GM23338 (cell line): ENCODE results near the gene RICTOR. TPM values are rescaled to one million over a fixed set of nuclear protein-coding genes. Genes with fewer than 3 reads are reported as not detected.

Source experiments
- ATAC-seq: fragments of 200-7000 bp; cut with Tn5 transposase; 3 replicates; pipeline ENCODE4 v1.9.1; 2020
- DNase-seq: peaks from one replicate; pipeline ENCODE4 v3.0.0-alpha.2; 2015; ENCODE audit warnings: low spot score
- H2AFZ ChIP-seq: fragments of 200-600 bp; sonication (generic); 2 replicates; pipeline ENCODE4 v1.8.0; 2016; ENCODE audit warnings: antibody characterized with exemption, mild to moderate bottlenecking, moderate library complexity
- H3F3A ChIP-seq: fragments of 200-600 bp; sonication (generic); replicated peaks from 2 replicates; pipeline ENCODE4 v1.8.0; 2017; ENCODE audit warnings: antibody characterized with exemption, mixed run types, low read depth
- H3K27ac ChIP-seq: fragments of 200-600 bp; sonication (generic); 2 replicates; pipeline ENCODE4 v1.6.1; 2016; ENCODE audit warnings: low read depth
- H3K27me3 ChIP-seq: fragments of 200-600 bp; sonication (generic); 2 replicates; pipeline ENCODE4 v1.8.0; 2016; ENCODE audit warnings: mild to moderate bottlenecking, mixed run types, moderate library complexity; ENCODE audit not compliant: insufficient read depth
- H3K36me3 ChIP-seq: fragments of 200-600 bp; sonication (generic); 2 replicates; pipeline ENCODE4 v1.8.0; 2016; ENCODE audit warnings: mild to moderate bottlenecking; ENCODE audit not compliant: insufficient read depth
- H3K4me1 ChIP-seq: fragments of 200-600 bp; sonication (generic); 2 replicates; pipeline ENCODE4 v1.8.0; 2016; ENCODE audit warnings: mild to moderate bottlenecking, moderate library complexity; ENCODE audit not compliant: insufficient read depth
- H3K4me2 ChIP-seq: fragments of 200-600 bp; sonication (generic); 2 replicates; pipeline ENCODE4 v1.7.1; 2017; ENCODE audit warnings: mixed run types
- H3K4me3 ChIP-seq: fragments of 200-600 bp; sonication (generic); 2 replicates; pipeline ENCODE4 v1.6.1; 2016; ENCODE audit warnings: mixed run types
- H3K79me2 ChIP-seq: fragments of 200-600 bp; sonication (generic); replicated peaks from 2 replicates; pipeline ENCODE4 v1.8.0; 2017; ENCODE audit warnings: mild to moderate bottlenecking; ENCODE audit not compliant: insufficient read depth
- H3K9me2 ChIP-seq: fragments of 200-600 bp; sonication (generic); 2 replicates; pipeline ENCODE4 v1.8.0; 2017; ENCODE audit not compliant: insufficient read depth
- H4K20me1 ChIP-seq: fragments of 200-600 bp; sonication (generic); replicated peaks from 2 replicates; pipeline ENCODE4 v1.8.0; 2017; ENCODE audit warnings: mild to moderate bottlenecking; ENCODE audit not compliant: insufficient read depth
- H3K27ac Mint-ChIP-seq: 2 replicates; pipeline ENCODE4 v1.8.0; 2020; ENCODE audit warnings: inconsistent platforms, mild to moderate bottlenecking, moderate library complexity, mixed read lengths
- H3K27me3 Mint-ChIP-seq: 3 replicates; pipeline ENCODE4 v1.8.0; 2022; ENCODE audit warnings: low read depth, mild to moderate bottlenecking, moderate library complexity, mixed read lengths, inconsistent platforms; ENCODE audit not compliant: insufficient read depth, poor library complexity
- H3K36me3 Mint-ChIP-seq: 3 replicates; pipeline ENCODE4 v1.8.0; 2021; ENCODE audit warnings: low read depth, mild to moderate bottlenecking, inconsistent platforms, moderate library complexity, mixed read lengths
- H3K4me1 Mint-ChIP-seq: 3 replicates; pipeline ENCODE4 v1.8.0; 2020; ENCODE audit warnings: mild to moderate bottlenecking, inconsistent platforms, mixed read lengths
- H3K4me3 Mint-ChIP-seq: 3 replicates; pipeline ENCODE4 v1.8.0; 2021; ENCODE audit warnings: moderate library complexity, mild to moderate bottlenecking, inconsistent platforms, mixed read lengths
- H3K9me3 Mint-ChIP-seq: 3 replicates; pipeline ENCODE4 v1.8.0; 2020; ENCODE audit warnings: moderate library complexity, mild to moderate bottlenecking, inconsistent platforms, mixed read lengths
- CREB1 ChIP-seq: fragments of 250-450 bp; sonication (Bioruptor Pico); IDR thresholded peaks from 2 replicates; pipeline ENCODE4 v1.5.0; 2020; ENCODE audit warnings: low read depth, mild to moderate bottlenecking, moderate library complexity
- CTCF ChIP-seq, 2 experiments: fragments of 200-600 bp in 1 of 2; sonication (generic) in 1 of 2; conservative IDR thresholded peaks; 2 replicates each; pipeline versions ENCODE4 v1.5.1 to v1.6.1; 2016 to 2017; ENCODE audit warnings: antibody characterized with exemption in 2 of 2, low read depth in 2 of 2, mild to moderate bottlenecking in 2 of 2, moderate library complexity in 1 of 2
- ETS1 ChIP-seq: IDR thresholded peaks from 2 replicates; pipeline ENCODE4 v1.6.1; 2016; ENCODE audit warnings: antibody characterized with exemption
- EZH2phosphoT487 ChIP-seq: fragments of 200-600 bp; sonication (generic); IDR thresholded peaks from one replicate; pipeline ENCODE4 v1.8.1; 2018; ENCODE audit warnings: antibody characterized with exemption; ENCODE audit not compliant: unreplicated experiment
- JUNB ChIP-seq: IDR thresholded peaks from one replicate; pipeline ENCODE4 v1.6.1; 2016; ENCODE audit warnings: antibody characterized with exemption; ENCODE audit not compliant: unreplicated experiment
- ZNF114 ChIP-seq: fragments of 250-450 bp; sonication (Bioruptor Pico); IDR thresholded peaks from 2 replicates; pipeline ENCODE4 v1.5.0; 2020; ENCODE audit warnings: mild to moderate bottlenecking, moderate library complexity
- ZNF331 ChIP-seq: fragments of 250-450 bp; sonication (Bioruptor Pico); IDR thresholded peaks from 2 replicates; pipeline ENCODE4 v1.5.0; 2020; ENCODE audit warnings: low read depth, mild to moderate bottlenecking, moderate library complexity
- ZNF462 ChIP-seq: fragments of 250-450 bp; sonication (Bioruptor Pico); IDR thresholded peaks from 2 replicates; pipeline ENCODE4 v1.5.0; 2020; ENCODE audit warnings: mild to moderate bottlenecking, moderate library complexity
- polyA plus RNA-seq: library from polyadenylated mRNA; unstranded; fragments of >200 nt; fragmentation: Nextera tagmentation; extraction: Ambion mirVana; gene quantifications from 2 replicates; pipeline ENCODE4 v1.2.1, GENCODE V29; 2016
- total RNA-seq: library from RNA; depleted of rRNA; stranded (reverse); fragments of >200 nt; shearing (Covaris generic); gene quantifications from 2 replicates; pipeline ENCODE4 v1.2.3, GENCODE V29; 2014

RICTOR gene
- total and polyA plus RNA-seq, 2 experiments from 2014 or later: 9.9 to 27.4 TPM

- H2AFZ ChIP-seq: no peak overlapping the region
These were observed 45.3 kb upstream of the RICTOR start for GRCh38 chr5:39119404-39120051.

GRCh38 chr5:39118638-39119037 is 44.4 kb upstream of the RICTOR start:
- DNase-seq (no peak), ATAC-seq (no peak)
- no peaks in the 10 kb centered on the region for H3K36me3 ChIP-seq
- Mint-ChIP-seq H3K4me3 (no peak overlapping the region), H3K27me3 (no peaks in the 10 kb centered on the region), H3K36me3 (no peaks in the 10 kb centered on the region), H3K27ac (no peak overlapping the region), H3K4me1 (no peaks in the 10 kb centered on the region), H3K9me3 (no peaks in the 10 kb centered on the region)
- no peak overlapping the region for H3K4me3 ChIP-seq
- H3K9me2 ChIP-seq: no peaks in the 10 kb centered on the region
- no peaks in the 10 kb centered on the region for H3K79me2 ChIP-seq
- H3F3A ChIP-seq: no peaks in the 10 kb centered on the region
- H3K27ac ChIP-seq: no peak overlapping the region
- no peak overlapping the region for H2AFZ ChIP-seq
- H4K20me1 ChIP-seq: no peaks in the 10 kb centered on the region
- H3K4me1 ChIP-seq: no peaks in the 10 kb centered on the region
- no peaks in the 10 kb centered on the region for H3K27me3 ChIP-seq
- H3K4me2 ChIP-seq: no peak overlapping the region
- TF ChIP-seq CREB1 (no peak), ETS1 (no peak), JUNB (no peak), ZNF114 (no peak), ZNF462 (CRISPR knock-in tag) (no peak), ZNF331 (CRISPR knock-in tag) (no peak), EZH2phosphoT487 (no peak)

More at GRCh38 chr5:39119404-39120051, 45.3 kb upstream of the RICTOR start:
- no peak overlapping the region for H3K4me3 Mint-ChIP-seq
- no peaks in the 10 kb centered on the region for H3K27me3 ChIP-seq
- H3K79me2 ChIP-seq: no peaks in the 10 kb centered on the region
- DNase-seq (no peak), ATAC-seq (no peak)
- H3K4me3 ChIP-seq: no peak overlapping the region
- no peaks in the 10 kb centered on the region for H4K20me1 ChIP-seq
- no peak overlapping the region for H3K27ac ChIP-seq
- no peaks in the 10 kb centered on the region for H3K36me3 ChIP-seq
- no peaks in the 10 kb centered on the region for H3K4me1 Mint-ChIP-seq
- H3F3A ChIP-seq: no peaks in the 10 kb centered on the region
- H3K9me2 ChIP-seq: no peaks in the 10 kb centered on the region
- no peak for TF ChIP-seq CTCF (conservative IDR thresholded peaks at IDR 0.05; ENCODE audit: low read depth in 2 of 2)
- no peak overlapping the region for H3K4me2 ChIP-seq
- H3K4me1 ChIP-seq: no peaks in the 10 kb centered on the region
- H3K27me3 Mint-ChIP-seq: no peaks in the 10 kb centered on the region
- peak overlapping the region; percentile 55 for H3K27ac Mint-ChIP-seq
- H3K36me3 Mint-ChIP-seq: no peaks in the 10 kb centered on the region
- no peaks in the 10 kb centered on the region for H3K9me3 Mint-ChIP-seq
